GM21737 (cell line): ENCODE data around the gene GADD45A.
"Not testable (repeated sequence)": the region's sequence is repeated elsewhere in the genome, so short reads cannot be mapped to it uniquely, and the experiment has no call there.

Experiments
- ATAC-seq: cut with Tn5 transposase; IDR thresholded peaks from one replicate; pipeline ENCODE4 v1.9.1; 2021; ENCODE audit warnings: mild to moderate bottlenecking, moderate library complexity; ENCODE audit not compliant: unreplicated experiment

Gene GADD45A

GRCh38 chr1:67717876-67718275 lies 32.9 kb downstream of the GADD45A start:
- ATAC-seq: no peak

- ATAC-seq: no peak
These were observed 34.6 kb downstream of the GADD45A start for GRCh38 chr1:67719329-67720196.

GRCh38 chr1:67721112-67721511 lies 36.1 kb downstream of the GADD45A start:
- no peak for ATAC-seq

- ATAC-seq: no peak
These were observed 36.8 kb downstream of the GADD45A start for GRCh38 chr1:67721650-67722291.

- ATAC-seq: no peak
These were observed 37.4 kb downstream of the GADD45A start for GRCh38 chr1:67722292-67722944.

- ATAC-seq: no peak
These were observed 38.1 kb downstream of the GADD45A start for GRCh38 chr1:67723126-67723525.

- no peak for ATAC-seq
These were observed 38.6 kb downstream of the GADD45A start for GRCh38 chr1:67723620-67724019.

GRCh38 chr1:67724928-67725560 lies 40.0 kb downstream of the GADD45A start:
- ATAC-seq: no peak

GRCh38 chr1:67726224-67726623 lies 41.2 kb downstream of the GADD45A start:
- ATAC-seq: no peak

GRCh38 chr1:67729872-67730271 lies 44.9 kb downstream of the GADD45A start:
- ATAC-seq: no peak

GRCh38 chr1:67730312-67730711 lies 45.3 kb downstream of the GADD45A start:
- not testable (repeated sequence) for ATAC-seq

GRCh38 chr1:67731322-67731721 lies 46.3 kb downstream of the GADD45A start:
- no peak for ATAC-seq

- peak; percentile 24 for ATAC-seq
These were observed 47.8 kb downstream of the GADD45A start for GRCh38 chr1:67732750-67733151.

- no peak for ATAC-seq
These were observed 48.8 kb downstream of the GADD45A start for GRCh38 chr1:67733681-67734322.

- no peak for ATAC-seq
These were observed 49.3 kb downstream of the GADD45A start for GRCh38 chr1:67734323-67734690.

GRCh38 chr1:67735206-67735605 lies 50.2 kb downstream of the GADD45A start:
- no peak for ATAC-seq

- peak; percentile 96 for ATAC-seq
These were observed 51.0 kb downstream of the GADD45A start for GRCh38 chr1:67735806-67736627.

GRCh38 chr1:67736750-67737149 lies 51.7 kb downstream of the GADD45A start:
- ATAC-seq: no peak

GRCh38 chr1:67737875-67738274 lies 52.9 kb downstream of the GADD45A start:
- ATAC-seq: no peak
